HG03280 (cell line): ENCODE data around the gene OTP.

Experiments
- ATAC-seq: cut with Tn5 transposase; IDR thresholded peaks from one replicate; pipeline ENCODE4 v1.9.1; 2021; ENCODE audit warnings: mild to moderate bottlenecking, moderate library complexity; ENCODE audit not compliant: unreplicated experiment

OTP gene

DNA sequence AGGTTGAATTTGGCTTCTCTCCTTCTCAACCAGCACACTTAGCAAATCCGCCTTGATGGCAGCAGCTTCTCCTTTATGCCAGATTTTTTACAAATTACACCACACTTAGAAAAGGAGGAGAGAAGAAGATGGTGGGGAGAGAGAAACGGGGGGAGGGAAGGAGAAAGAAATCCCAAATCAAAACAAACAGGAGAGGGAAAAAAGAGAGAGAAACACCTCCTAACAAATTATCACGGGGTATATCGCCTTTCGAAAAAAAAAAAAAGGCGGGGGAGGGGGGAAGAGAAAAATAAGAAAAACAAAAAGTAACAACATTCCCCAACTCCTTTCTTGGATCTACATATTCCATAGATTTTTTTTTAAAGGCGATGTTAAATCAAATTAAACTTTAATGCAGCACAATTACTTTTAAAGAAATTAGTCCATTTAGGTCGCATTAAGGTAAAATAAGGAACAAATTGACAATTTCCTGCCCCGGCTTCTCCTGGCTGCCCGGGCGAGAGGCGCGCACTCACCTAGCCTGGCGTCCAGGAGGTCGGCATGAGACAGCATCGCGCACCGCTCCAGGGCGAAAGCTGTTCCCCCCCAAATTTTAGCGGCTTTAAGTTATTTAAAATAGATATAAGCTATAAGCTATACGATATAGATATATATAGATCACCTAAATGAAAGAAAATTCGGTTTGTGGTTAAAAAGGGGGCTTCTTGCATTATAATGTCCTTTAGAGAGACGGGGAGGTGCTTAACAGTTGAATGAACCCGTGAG is at the start of gene OTP:
Gene OTP (minus strand): TSS at position 716 of the 765 bp plus-strand sequence. CDS start 164 bp downstream, at position 552.
- ATAC-seq: no peak

DNA sequence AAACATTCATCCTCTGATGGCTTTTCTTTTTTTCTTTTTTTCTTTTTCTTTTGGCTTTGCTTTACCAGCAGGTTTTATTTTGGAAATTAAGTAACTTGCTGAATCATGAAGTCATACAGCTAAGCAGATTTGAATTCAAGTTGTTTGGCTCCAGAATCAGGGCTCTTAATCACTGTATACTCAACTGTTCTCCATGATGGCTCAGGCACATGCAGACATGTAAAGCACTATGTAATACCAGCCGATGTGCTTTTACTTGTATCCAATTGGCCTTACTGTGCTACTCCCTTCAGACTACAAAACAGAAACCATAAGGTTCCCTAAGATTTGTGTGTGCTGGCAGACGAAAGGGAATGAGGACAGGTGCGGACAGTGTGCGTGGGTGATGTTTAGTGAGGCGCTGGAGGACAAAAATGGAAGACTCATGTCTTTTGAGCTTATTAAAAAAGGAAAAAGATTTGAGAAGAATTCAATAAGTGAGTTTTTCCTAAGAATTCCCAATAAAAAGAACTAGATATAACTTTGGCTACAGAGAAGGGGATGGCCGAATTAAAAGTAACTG is 44.7 kb upstream of the OTP start:
- no peak for ATAC-seq

- ATAC-seq: no peak
These were observed 32.0 kb upstream of the OTP start for GRCh38 chr5:77670526-77670925.

DNA sequence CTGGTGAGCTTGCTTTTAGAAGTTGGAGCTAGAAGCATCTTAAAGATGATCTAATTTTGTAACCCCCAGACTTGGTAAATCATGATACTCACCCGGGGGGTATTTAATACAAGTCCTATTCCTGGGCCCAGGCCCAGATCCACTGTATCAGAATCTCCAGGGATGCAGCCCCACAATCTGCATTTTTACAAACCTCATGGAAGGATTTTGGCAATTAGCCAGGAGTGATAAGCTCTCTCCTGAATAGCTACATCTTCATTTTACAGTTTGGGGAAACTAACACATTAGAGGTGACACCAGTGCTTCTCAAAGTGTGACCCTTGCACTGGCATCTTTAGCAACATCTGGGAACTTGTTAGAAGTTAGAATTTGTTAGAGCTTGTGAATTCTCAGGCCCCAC is 31.2 kb upstream of the OTP start:
- no peak for ATAC-seq

DNA sequence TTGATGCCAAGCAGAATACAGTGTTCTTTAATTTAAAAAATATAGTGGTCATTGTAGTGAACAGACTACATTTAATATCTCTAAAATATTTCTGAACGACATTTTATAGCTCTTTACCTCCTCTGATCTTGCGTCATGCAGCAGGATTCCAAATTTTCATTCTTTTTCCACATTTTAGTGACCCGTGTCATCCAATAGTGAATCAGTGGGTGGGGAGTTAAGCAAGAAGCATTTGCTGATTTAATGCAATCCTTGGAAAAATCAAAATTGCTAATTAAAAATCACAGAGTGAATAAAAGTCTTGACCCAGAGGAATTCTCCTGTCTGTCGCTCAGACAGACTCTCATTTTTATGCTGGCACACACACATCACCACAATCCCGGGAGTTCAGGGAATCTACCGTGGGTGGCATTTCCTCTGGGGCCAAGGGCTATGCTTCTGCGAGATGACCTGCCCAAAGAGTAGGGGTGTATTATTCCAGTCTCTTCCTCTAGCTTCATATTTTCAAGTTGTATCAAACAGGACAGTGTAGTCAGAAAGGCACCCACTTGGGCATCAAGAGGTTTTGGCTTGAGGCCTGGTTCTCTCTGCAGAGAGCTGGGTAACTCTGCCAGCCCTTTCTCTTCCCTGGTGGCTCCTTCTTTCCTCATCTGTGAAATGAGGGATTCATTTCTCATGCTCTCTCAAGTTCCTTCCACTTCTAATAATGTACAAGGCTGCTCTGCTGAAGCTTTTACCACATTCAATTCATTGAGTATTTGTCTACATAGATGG is 24.8 kb upstream of the OTP start:
- ATAC-seq: no peak

DNA sequence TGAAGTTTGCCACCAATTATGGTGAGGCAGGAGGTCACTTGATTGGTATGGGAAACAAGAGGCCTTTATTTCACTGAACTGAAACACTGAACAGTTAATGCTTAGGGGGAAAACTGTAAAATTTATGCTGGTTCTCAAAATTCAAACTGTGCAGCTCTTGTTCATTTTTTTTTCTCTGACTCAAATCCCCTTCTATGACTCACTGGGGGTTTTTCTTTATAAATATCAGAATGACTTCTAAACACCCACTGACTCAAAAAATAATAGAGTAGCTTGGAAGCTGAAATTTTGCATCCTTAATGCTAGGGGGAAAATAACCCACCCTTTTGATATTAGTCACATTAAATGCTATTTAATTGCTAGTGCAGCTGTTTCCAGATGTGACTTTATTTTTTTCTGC is 24.1 kb upstream of the OTP start:
- no peak for ATAC-seq

GRCh38 chr5:77658662-77659061 is 20.1 kb upstream of the OTP start:
- ATAC-seq: no peak

GRCh38 chr5:77651343-77651742 is 12.8 kb upstream of the OTP start:
- no peak for ATAC-seq

GRCh38 chr5:77650686-77651085 is 12.2 kb upstream of the OTP start:
- ATAC-seq: no peak

- ATAC-seq: no peak
These were observed 11.3 kb upstream of the OTP start for GRCh38 chr5:77649776-77650175.

DNA sequence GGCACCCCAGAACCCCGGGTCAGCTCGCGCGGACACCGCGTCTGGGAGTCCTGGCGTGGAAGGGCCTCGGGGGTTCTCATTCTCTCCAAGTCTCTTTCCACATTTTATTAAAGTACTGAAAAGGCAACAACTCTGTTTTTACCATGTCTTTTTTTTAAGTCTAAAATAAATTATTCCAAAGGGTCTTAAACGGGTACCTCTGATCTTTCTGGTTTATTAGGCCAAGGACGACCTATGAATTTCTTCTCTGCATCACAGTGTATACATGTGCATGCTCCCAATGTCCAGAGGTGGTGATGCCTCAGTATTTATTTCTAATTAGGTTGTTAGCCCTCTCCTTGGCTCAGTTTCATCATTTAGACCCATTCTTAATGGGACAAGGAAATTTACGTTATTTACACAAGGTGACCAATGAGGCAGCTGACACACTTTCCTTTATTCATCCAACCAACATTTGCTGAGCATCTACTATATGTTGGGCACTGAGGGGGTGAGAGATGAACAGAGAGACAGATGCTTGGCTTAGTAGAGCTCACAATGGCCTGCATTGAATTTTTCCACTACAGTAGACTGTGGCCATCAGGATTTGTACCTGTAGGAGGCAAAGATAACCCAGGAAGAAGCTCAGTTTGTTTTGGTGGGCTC is 7.6 kb upstream of the OTP start:
- ATAC-seq: no peak

GRCh38 chr5:77645158-77645994 is 6.9 kb upstream of the OTP start:
- ATAC-seq: peak; percentile 70

GRCh38 chr5:77644371-77645157 is 6.1 kb upstream of the OTP start:
- ATAC-seq: no peak

- no peak for ATAC-seq
These were observed 5.3 kb upstream of the OTP start for GRCh38 chr5:77643654-77644370.

- no peak for ATAC-seq
These were observed 4.5 kb upstream of the OTP start for GRCh38 chr5:77642738-77643653.

DNA sequence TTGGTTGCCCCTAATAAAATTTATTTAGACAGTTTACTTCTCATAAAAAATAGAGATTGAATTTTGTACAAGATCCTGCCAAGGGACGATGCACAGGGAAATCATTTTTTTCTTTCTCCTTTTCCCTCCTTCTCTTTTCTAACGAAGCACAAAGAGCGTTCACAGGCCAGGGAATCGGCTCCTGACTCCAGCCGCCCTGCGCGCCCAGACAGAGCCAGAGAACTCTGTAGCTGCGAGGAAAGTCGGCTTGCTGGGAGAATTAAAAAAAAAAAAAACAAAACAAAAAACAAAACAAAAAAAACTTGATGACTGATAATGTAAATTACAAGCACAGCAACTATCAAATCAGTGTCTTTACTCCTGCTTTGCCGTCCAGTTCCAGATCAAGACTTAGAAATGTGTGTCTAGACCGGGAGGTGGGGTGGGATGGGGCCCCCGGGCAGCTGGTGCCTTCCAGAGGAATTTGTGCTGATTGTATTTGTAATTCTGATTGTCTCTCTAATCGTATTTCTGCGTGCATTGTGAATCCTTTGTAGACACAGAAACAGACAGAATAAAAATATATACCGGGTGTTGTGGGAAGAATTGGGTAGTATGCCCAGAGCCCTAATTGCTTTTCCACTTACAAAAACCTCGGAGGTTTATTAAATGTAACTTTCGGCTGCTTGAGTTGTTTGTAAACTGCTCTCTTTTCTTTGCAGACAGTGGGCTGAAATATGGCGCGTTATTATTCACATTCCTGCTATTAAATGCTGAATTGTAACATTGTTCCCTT is 3.6 kb upstream of the OTP start:
- no peak for ATAC-seq

GRCh38 chr5:77641397-77641943 is 3.0 kb upstream of the OTP start:
- ATAC-seq: no peak
